Mucosa of descending colon (tissue), 3 donors: ENCODE data around the gene STAMBPL1. TPM values are rescaled to one million over a fixed set of nuclear protein-coding genes. Genes with fewer than 3 reads are reported as not detected.
"Not testable (repeated sequence)": the region's sequence is repeated elsewhere in the genome, so short reads cannot be mapped to it uniquely, and the experiment has no call there.

Source experiments
- ATAC-seq: fragments of 200-7000 bp; cut with Tn5 transposase; one replicate; pipeline ENCODE4 v1.9.1; 2020; ENCODE audit warnings: mild to moderate bottlenecking, moderate library complexity
- DNase-seq, 3 donors: peaks; one replicate each; pipeline ENCODE4 v3.0.0-alpha.2; 2020
- H3K36me3 ChIP-seq: fragments of 200-600 bp; one replicate; pipeline ENCODE4 v1.8.0; 2021; ENCODE audit warnings: low read depth, mild to moderate bottlenecking
- H3K4me1 ChIP-seq: fragments of 200-600 bp; one replicate; pipeline ENCODE4 v1.8.0; 2021; ENCODE audit warnings: low read depth, mild to moderate bottlenecking
- H3K4me3 ChIP-seq: fragments of 200-600 bp; one replicate; pipeline ENCODE4 v1.8.0; 2021; ENCODE audit warnings: mild to moderate bottlenecking
- H3K9me3 ChIP-seq: fragments of 200-600 bp; one replicate; pipeline ENCODE4 v1.8.0; 2021; ENCODE audit warnings: mild to moderate bottlenecking
- CTCF ChIP-seq: fragments of 200-600 bp; IDR thresholded peaks from one replicate; pipeline ENCODE4 v1.8.0; 2022; ENCODE audit warnings: antibody characterized with exemption, mild to moderate bottlenecking
- intact Hi-C, 2 donors: fragments of 100-400 bp; cut with DNase I in 1 of 2; cut with micrococcal nuclease in 1 of 2; formaldehyde crosslinking; loops; one replicate each; pipeline versions ENCODE4 v1.11.0 to v1.11.1; 2022; cut with DNase I, micrococcal nuclease
- total RNA-seq, 3 donors: library from RNA; stranded (reverse); fragmentation: NEBNext Ultra II Directional in 2 of 3; extraction: Animal tissue kit (Norgen Biotek cat#: 25700) in 2 of 3; gene quantifications; one replicate each; pipeline versions ENCODE4 v1.2.1 to v1.2.4, GENCODE V29; 2021 to 2023
- donor health status: DM: no; HTN: no; CAD: no; lungs with moderate emphysema.
- donor health status: DM: no; HTN: no; CAD: no.
- donor health status: DM: no; HTN: yes; CAD: no.

Gene STAMBPL1
- total RNA-seq, 3 donors from 2014 or later = 19.2 to 44.2 (median 20.0) TPM

DNA sequence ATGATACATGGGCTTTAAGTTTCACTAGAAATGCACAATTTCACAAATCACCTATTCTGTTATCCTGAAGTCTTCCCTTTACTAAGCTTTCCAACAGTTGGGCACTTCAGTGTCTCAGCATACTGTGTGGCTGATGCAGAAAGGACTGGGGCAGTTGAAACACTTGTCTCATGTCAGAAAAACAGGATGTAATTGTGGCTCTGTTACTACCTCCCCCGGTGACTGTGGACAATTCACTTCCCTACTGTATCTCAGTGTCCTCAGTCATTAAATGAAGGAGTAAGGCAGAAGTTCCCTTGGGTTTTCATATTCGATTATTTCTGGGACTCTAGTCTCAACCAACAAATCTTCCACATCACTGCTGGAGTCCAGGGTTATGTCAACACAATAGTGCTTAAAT, 46.3 kb upstream of the STAMBPL1 start:
- Histone ChIP-seq H3K4me3 (no peak overlapping the region), H3K9me3 (no peaks in the 10 kb centered on the region), H3K4me1 (no peaks in the 10 kb centered on the region), H3K36me3 (no peaks in the 10 kb centered on the region)
- DNase-seq (no peak), ATAC-seq (peak; percentile 48)
- intact Hi-C loops = loop anchor here (2.0 to 10.0 kb wide), 3 partner anchors 99 to 381 kb away; no protein-coding TSS in a partner anchor
- TF ChIP-seq CTCF = no peak

DNA sequence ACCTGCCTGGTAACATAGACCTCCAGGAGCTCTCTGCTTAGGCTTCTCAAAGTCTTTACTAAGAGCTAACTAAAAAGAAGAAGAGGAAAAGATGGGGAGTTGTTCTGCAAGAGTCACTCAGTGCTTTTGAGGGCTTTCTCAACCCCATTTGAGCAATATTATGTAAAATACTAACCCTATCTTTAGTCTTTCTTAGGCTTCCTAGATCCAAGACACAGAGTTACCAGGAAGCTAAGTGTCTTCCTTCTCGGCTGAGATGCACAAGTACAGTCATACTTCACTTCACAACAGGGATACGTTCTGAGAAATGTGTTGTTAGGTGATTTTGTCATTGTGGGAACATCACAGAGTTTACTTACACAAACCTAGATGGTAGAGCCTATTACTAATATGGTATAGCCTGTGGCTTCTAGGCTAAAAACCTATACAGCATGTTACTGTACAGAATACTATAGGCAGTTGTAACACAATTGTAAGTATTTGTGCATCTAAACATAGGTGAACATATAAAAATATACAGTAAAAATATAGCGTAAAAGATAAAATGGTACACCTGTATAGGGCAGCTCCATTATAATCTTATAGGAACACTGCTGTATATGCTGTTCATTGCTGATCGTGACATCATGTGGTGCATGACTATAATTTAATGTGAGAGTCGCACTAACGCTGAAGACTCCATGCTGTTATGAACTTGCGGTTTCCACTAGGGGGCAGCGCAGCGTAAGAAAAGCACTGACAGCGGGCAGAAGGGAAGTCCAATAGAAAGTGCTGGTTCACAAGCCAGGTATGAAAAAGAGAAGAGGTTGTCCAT, 44.7 kb upstream of the STAMBPL1 start:
- ATAC-seq (peak; percentile 96), DNase-seq (peak; percentile 86 to 92 (median 91))
- intact Hi-C loops = loop anchor here (2.0 to 10.0 kb wide), 4 partner anchors 97 to 379 kb away; no protein-coding TSS in a partner anchor
- peak; percentile 68 for TF ChIP-seq CTCF
- Histone ChIP-seq H3K4me1 (no peaks in the 10 kb centered on the region), H3K9me3 (no peaks in the 10 kb centered on the region), H3K4me3 (no peak overlapping the region), H3K36me3 (no peaks in the 10 kb centered on the region)

DNA sequence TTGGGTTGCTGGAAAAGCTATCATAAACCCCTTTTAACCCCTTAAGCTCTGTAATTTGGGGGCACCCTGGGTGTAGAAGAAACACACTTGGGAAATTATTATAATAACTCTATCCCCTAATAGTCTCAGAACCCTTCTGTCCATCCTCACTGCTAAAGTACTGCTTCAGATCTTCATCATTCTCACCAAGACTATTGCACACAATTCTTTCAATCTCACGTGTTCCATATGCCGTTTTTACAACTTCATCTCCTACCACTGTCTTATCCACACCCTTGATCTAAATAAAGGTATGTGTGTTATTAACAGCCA, 44.2 kb upstream of the STAMBPL1 start:
- peak; percentile 28 for ATAC-seq
- intact Hi-C loops = loop anchor here (2.0 to 10.0 kb wide), 4 partner anchors 96 to 379 kb away; no protein-coding TSS in a partner anchor

GRCh38 chr10:88837632-88838031, 42.4 kb upstream of the STAMBPL1 start:
- ATAC-seq = peak; percentile 4
- H3K4me1 ChIP-seq, H3K4me3 ChIP-seq, H3K36me3 ChIP-seq, H3K9me3 ChIP-seq, DNase-seq: not testable (repeated sequence)
- intact Hi-C loops = loop anchor here (5.0 to 10.0 kb wide), 3 partner anchors 95 to 377 kb away; no protein-coding TSS in a partner anchor

More for the DNA sequence above, 44.2 kb upstream of the STAMBPL1 start:
- DNase-seq = no peak
- Histone ChIP-seq H3K36me3 (no peaks in the 10 kb centered on the region), H3K9me3 (no peaks in the 10 kb centered on the region), H3K4me3 (no peak overlapping the region), H3K4me1 (no peaks in the 10 kb centered on the region)
- TF ChIP-seq CTCF = no peak

DNA sequence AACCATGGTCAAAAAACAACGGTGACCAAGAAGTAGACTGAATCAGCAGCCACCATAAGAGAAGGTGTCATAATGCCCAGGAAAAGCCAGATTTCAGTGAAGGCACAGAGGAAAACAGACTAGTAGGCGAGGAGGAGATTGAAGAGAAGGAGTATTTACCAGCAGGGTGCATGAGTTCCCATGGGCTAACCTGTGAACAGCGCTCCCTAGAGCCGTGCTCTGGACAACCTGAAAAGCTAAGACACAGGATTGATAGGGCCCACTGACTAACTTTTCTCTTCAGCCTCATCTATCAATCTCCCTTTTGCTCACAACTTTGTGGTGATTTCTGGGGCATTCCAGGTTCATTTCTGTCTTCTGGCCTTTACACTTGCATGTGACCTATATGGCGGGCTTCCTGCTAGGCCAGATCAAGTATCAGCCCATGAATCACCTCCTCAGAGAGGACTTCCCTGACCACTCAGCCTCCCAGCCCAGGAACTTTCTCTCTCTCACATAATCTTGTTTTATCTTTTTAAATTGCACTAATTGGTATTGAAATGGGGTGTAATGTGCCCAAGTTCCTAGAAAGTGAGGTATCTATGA, 41.2 kb upstream of the STAMBPL1 start:
- no peak for DNase-seq
- TF ChIP-seq CTCF = no peak
- no peaks in the 10 kb centered on the region for H3K36me3 ChIP-seq
- H3K9me3 ChIP-seq = no peaks in the 10 kb centered on the region
- H3K4me3 ChIP-seq = no peak overlapping the region
- H3K4me1 ChIP-seq = no peaks in the 10 kb centered on the region
- intact Hi-C loops = loop anchor here (5.0 to 10.0 kb wide), 3 partner anchors 93 to 376 kb away; no protein-coding TSS in a partner anchor
- ATAC-seq = no peak

- TF ChIP-seq CTCF = no peak
Observed at GRCh38 chr10:88840104-88840503, 39.9 kb upstream of the STAMBPL1 start.

More at GRCh38 chr10:88840104-88840503, 39.9 kb upstream of the STAMBPL1 start:
- intact Hi-C loops = no loop called here
- Histone ChIP-seq H3K4me1 (no peaks in the 10 kb centered on the region), H3K36me3 (no peaks in the 10 kb centered on the region), H3K4me3 (no peak overlapping the region), H3K9me3 (no peaks in the 10 kb centered on the region)
- ATAC-seq (no peak), DNase-seq (no peak)
